ACHN (cell line): ENCODE measurements around the gene REC8.

ENCODE experiments used
- DNase-seq: peaks from one replicate; pipeline ENCODE4 v3.0.0-alpha.2; 2015
- in situ Hi-C: cut with HindIII; loops from 2 replicates; pipeline ENCODE4 v1.10.0; 2017; ENCODE audit warnings: low sequenced_read_pairs, low pct_ligation_motif_present, low pct_unique_long_range_greater_than_20kb

REC8 gene

GRCh38 chr14:24137529-24138395 lies 34.1 kb upstream of the REC8 start:
- in situ Hi-C loops = no loop called here
- no peak for DNase-seq

GRCh38 chr14:24138396-24139271 lies 33.2 kb upstream of the REC8 start:
- in situ Hi-C loops = no loop called here
- no peak for DNase-seq

GRCh38 chr14:24139272-24139934 lies 32.5 kb upstream of the REC8 start:
- no peak for DNase-seq

GRCh38 chr14:24141097-24141880 lies 30.6 kb upstream of the REC8 start, which contains the start of gene EMC9:
TSS of gene EMC9 (minus strand) at chr14:24141591. CDS start at chr14:24141304, 287 bp downstream.
- DNase-seq = peak; percentile 98
- in situ Hi-C loops = no loop called here

More at GRCh38 chr14:24139272-24139934, 32.5 kb upstream of the REC8 start:
- in situ Hi-C loops = no loop called here

GRCh38 chr14:24143511-24143910 lies 28.4 kb upstream of the REC8 start:
- DNase-seq = no peak
- in situ Hi-C loops = no loop called here

GRCh38 chr14:24144451-24144850 lies 27.4 kb upstream of the REC8 start:
- DNase-seq = no peak
- in situ Hi-C loops = no loop called here

- in situ Hi-C loops = no loop called here
- DNase-seq = no peak
Measured at GRCh38 chr14:24145219-24145618, 26.7 kb upstream of the REC8 start.

- in situ Hi-C loops = no loop called here
- DNase-seq = peak; percentile 13
Measured at GRCh38 chr14:24145690-24146452, 26.0 kb upstream of the REC8 start.

- DNase-seq = peak; percentile 96
- in situ Hi-C loops = no loop called here
Measured at GRCh38 chr14:24146453-24146977, 25.4 kb upstream of the REC8 start, which contains the start of gene PSME2. TSS of gene PSME2 (minus strand) at chr14:24146610. CDS start at chr14:24146581, 29 bp downstream.

- DNase-seq = peak; percentile 96
- in situ Hi-C loops = no loop called here
Measured at GRCh38 chr14:24146978-24147760, 24.7 kb upstream of the REC8 start, which contains the start of gene RNF31. TSS of gene RNF31 (plus strand) at chr14:24147498. CDS start at chr14:24147699, 201 bp downstream.

- no peak for DNase-seq
- in situ Hi-C loops = no loop called here
Measured at GRCh38 chr14:24147761-24148428, 24.0 kb upstream of the REC8 start.

GRCh38 chr14:24149302-24149969 lies 22.4 kb upstream of the REC8 start:
- DNase-seq = no peak
- in situ Hi-C loops = no loop called here

GRCh38 chr14:24150061-24150460 lies 21.8 kb upstream of the REC8 start:
- in situ Hi-C loops = no loop called here
- no peak for DNase-seq

GRCh38 chr14:24150567-24150966 lies 21.3 kb upstream of the REC8 start:
- DNase-seq = no peak
- in situ Hi-C loops = no loop called here

- DNase-seq = no peak
Measured at GRCh38 chr14:24150993-24151392, 20.9 kb upstream of the REC8 start.

More at GRCh38 chr14:24150993-24151392, 20.9 kb upstream of the REC8 start:
- in situ Hi-C loops = no loop called here
